NB4 (cell line): ENCODE data around the gene HKDC1.

Experiments
- DNase-seq: peaks from one replicate; pipeline ENCODE4 v3.0.0; 2010; ENCODE audit warnings: low read depth
- H3K4me3 ChIP-seq: one replicate; pipeline ENCODE4 v1.5.1; 2011; ENCODE audit warnings: mild to moderate bottlenecking, low read depth, low read length, moderate library complexity
- CTCF ChIP-seq: IDR thresholded peaks from one replicate; pipeline ENCODE4 v1.5.1; 2012; ENCODE audit warnings: low read depth, low read length
- MYC ChIP-seq: IDR thresholded peaks from 2 replicates; pipeline ENCODE4 v1.6.1; 2011; ENCODE audit warnings: low read depth, low read length
- POLR2A ChIP-seq: IDR thresholded peaks from 2 replicates; pipeline ENCODE4 v1.6.1; 2011; ENCODE audit warnings: mild to moderate bottlenecking; ENCODE audit not compliant: insufficient read length; ENCODE audit errors: extremely low read depth
- TF ChIP-seq, protein P1 (sequence below): IDR thresholded peaks from 2 replicates; pipeline ENCODE4 v1.6.1; 2011; ENCODE audit warnings: low read depth, low read length

HKDC1 gene

DNA sequence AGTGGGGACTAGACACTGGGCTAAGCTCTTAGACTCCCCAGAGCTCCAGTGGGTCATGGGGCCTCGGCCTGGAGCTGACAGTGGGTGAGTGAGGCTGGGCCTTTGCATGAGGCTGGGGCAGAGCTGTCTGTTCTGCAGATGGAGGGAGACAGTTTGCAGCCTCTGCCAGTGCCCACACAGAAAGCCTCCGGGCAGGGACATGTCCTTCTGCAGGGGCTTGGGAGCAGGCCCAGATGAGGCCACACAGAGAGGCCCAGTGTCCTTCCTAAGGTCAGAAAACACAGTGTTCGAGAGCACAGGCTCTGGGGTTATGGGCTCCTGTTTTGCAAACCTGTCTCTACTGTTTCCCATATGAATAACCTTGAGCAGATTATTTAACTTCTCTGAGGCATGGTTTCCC is 33.0 kb downstream of the HKDC1 start:
- H3K4me3 ChIP-seq, result no peak overlapping the region
- TF ChIP-seq, protein P1, sequence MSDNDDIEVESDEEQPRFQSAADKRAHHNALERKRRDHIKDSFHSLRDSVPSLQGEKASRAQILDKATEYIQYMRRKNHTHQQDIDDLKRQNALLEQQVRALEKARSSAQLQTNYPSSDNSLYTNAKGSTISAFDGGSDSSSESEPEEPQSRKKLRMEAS, result no peak
- TF ChIP-seq POLR2A (no peak), MYC (no peak)

DNA sequence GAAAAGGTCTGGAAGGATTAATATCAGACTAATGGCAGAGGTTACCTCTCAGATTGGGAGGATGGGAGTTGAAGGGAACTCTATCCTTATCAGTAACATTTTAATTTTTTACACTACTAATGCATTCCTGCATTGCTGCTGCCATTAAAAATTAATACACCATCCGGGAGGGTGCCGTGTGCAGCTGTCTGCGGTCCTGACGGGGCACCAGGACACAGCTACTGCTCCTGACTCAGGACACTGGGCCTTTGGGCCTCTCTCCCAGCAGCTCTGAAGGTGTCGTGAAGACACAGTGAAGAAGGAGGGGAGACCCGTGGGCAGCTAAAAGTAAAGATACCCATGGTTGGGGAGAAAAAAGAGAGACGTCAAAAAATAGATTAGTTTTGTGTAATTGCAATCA is 34.7 kb downstream of the HKDC1 start:
- H3K4me3 ChIP-seq, result no peak overlapping the region
- TF ChIP-seq MYC, result no peak
- TF ChIP-seq, protein P1, result no peak
- TF ChIP-seq CTCF, result no peak
- TF ChIP-seq POLR2A, result no peak
- no peak for DNase-seq

More for the DNA sequence above, 33.0 kb downstream of the HKDC1 start:
- DNase-seq, result no peak

- TF ChIP-seq, protein P1, result no peak
- TF ChIP-seq POLR2A, result no peak
- TF ChIP-seq CTCF, result no peak
- TF ChIP-seq MYC, result no peak
- DNase-seq, result no peak
- no peak overlapping the region for H3K4me3 ChIP-seq
These were observed 39.6 kb downstream of the HKDC1 start for GRCh38 chr10:69259547-69260243.

- no peak for DNase-seq
- no peak overlapping the region for H3K4me3 ChIP-seq
- TF ChIP-seq MYC (no peak), POLR2A (no peak), CTCF (no peak)
- TF ChIP-seq, protein P1, result no peak
These were observed 41.1 kb downstream of the HKDC1 start for GRCh38 chr10:69261184-69261583.

- DNase-seq, result no peak
- no peak for TF ChIP-seq MYC
- no peak overlapping the region for H3K4me3 ChIP-seq
These were observed 42.2 kb downstream of the HKDC1 start for GRCh38 chr10:69262292-69262751.

DNA sequence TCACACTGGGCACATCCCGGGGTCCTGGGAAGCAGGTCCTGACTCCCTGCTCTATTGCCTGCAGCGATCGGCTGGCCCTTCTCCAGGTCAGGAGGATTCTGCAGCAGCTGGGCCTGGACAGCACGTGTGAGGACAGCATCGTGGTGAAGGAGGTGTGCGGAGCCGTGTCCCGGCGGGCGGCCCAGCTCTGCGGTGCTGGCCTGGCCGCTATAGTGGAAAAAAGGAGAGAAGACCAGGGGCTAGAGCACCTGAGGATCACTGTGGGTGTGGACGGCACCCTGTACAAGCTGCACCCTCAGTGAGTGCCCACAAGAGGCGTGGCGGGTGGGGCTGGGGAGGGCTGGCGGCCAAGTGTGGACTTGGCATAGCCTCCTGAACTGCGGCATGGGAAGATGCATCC is 45.4 kb downstream of the HKDC1 start:
- no peak for DNase-seq
- no peak for TF ChIP-seq MYC
- H3K4me3 ChIP-seq, result no peak overlapping the region

- no peak overlapping the region for H3K4me3 ChIP-seq
- TF ChIP-seq MYC, result no peak
- TF ChIP-seq, protein P1, result no peak
- TF ChIP-seq POLR2A, result no peak
- no peak for TF ChIP-seq CTCF
- no peak for DNase-seq
These were observed 48.8 kb downstream of the HKDC1 start for GRCh38 chr10:69268761-69269416.
